Measurements from ENCODE around the gene ANXA4. TPM values are rescaled to one million over a fixed set of nuclear protein-coding genes. Genes with fewer than 3 reads are reported as not detected.
A peak's percentile ranks its signal among the peaks of the same experiment; 100 is the strongest.

Gene ANXA4
- total RNA-seq, 1 experiment from 2014 or later = 183 TPM

GRCh38 chr2:69694894-69695849 is 46.8 kb upstream of the ANXA4 start:
- Histone ChIP-seq H3K9me3 (ENCODE audit: control insufficient read depth, insufficient read depth, low read depth, low read length) (no peaks in the 10 kb centered on the region), H3K36me3 (ENCODE audit: control insufficient read depth, insufficient read depth, low read length) (no peaks in the 10 kb centered on the region), H3K4me1 (ENCODE audit: control insufficient read depth, insufficient read depth, low read length) (peaks cover 36% of the 10 kb centered on the region), H3K27ac (ENCODE audit: low read length) (peak overlapping the region; percentile 77), H3K4me3 (ENCODE audit: low read depth in 2 of 2, low read length in 2 of 2) (peak overlapping the region in 1 of 2 experiments; percentile 10; a peak in 2 of 4 replicates), H3K27me3 (ENCODE audit: control insufficient read depth, insufficient read depth, low read length) (no peaks in the 10 kb centered on the region)
- TF ChIP-seq REST (IDR thresholded peaks at IDR 0.05; ENCODE audit: insufficient read depth in 1 of 2, low read depth in 2 of 2, low read length in 1 of 2) (no peak), TCF7L2 (IDR thresholded peaks at IDR 0.05; ENCODE audit: low read depth, low read length) (no peak), CTCF (IDR thresholded peaks at IDR 0.05) (no peak), SIN3A (IDR thresholded peaks at IDR 0.05; ENCODE audit: borderline replicate concordance, insufficient read depth, low read depth, low read length) (no peak), POLR2AphosphoS5 (IDR thresholded peaks at IDR 0.05; ENCODE audit: low read depth, low read length) (no peak)
- ChIA-PET POLR2A (interaction anchor here (0.5 kb wide), 1 partner anchor 45 kb away, joined by 10 read pairs; no protein-coding TSS in a partner anchor), CTCF (no interaction called here)
- BruUV-seq (replicated peaks) = no TSS peak
- DNase-seq (ENCODE audit: low read depth, low spot score) = peak; percentile 68
- in situ Hi-C loops (cut with HindIII; ENCODE audit: low pct_unique_long_range_greater_than_20kb, low sequenced_read_pairs) = no loop called here
- ATAC-seq = peak; percentile 88
- intact Hi-C loops (cut with micrococcal nuclease; ENCODE audit: unreplicated experiment) = no loop called here

GRCh38 chr2:69695850-69696216 is 46.1 kb upstream of the ANXA4 start:
- no peak for TF ChIP-seq TCF7L2 (IDR thresholded peaks at IDR 0.05; ENCODE audit: low read depth, low read length)
- TF ChIP-seq CTCF (IDR thresholded peaks at IDR 0.05) = no peak
- no peak for TF ChIP-seq SIN3A (IDR thresholded peaks at IDR 0.05; ENCODE audit: borderline replicate concordance, insufficient read depth, low read depth, low read length)
- TF ChIP-seq REST (IDR thresholded peaks at IDR 0.05; ENCODE audit: insufficient read depth in 1 of 2, low read depth in 2 of 2, low read length in 1 of 2) = no peak
- TF ChIP-seq POLR2AphosphoS5 (IDR thresholded peaks at IDR 0.05; ENCODE audit: low read depth, low read length) = no peak
- Histone ChIP-seq H3K36me3 (ENCODE audit: control insufficient read depth, insufficient read depth, low read length) (no peaks in the 10 kb centered on the region), H3K27ac (ENCODE audit: low read length) (peak overlapping the region; percentile 78), H3K9me3 (ENCODE audit: control insufficient read depth, insufficient read depth, low read depth, low read length) (no peaks in the 10 kb centered on the region), H3K27me3 (ENCODE audit: control insufficient read depth, insufficient read depth, low read length) (no peaks in the 10 kb centered on the region), H3K4me1 (ENCODE audit: control insufficient read depth, insufficient read depth, low read length) (peaks cover 36% of the 10 kb centered on the region), H3K4me3 (ENCODE audit: low read depth in 2 of 2, low read length in 2 of 2) (no peak overlapping the region)
- in situ Hi-C loops (cut with HindIII; ENCODE audit: low pct_unique_long_range_greater_than_20kb, low sequenced_read_pairs) = no loop called here
- DNase-seq (ENCODE audit: low read depth, low spot score) = no peak
- POLR2A ChIA-PET = no interaction called here
- BruUV-seq (replicated peaks) = no TSS peak
- ATAC-seq = peak; percentile 55
- intact Hi-C loops (cut with micrococcal nuclease; ENCODE audit: unreplicated experiment) = no loop called here
- CTCF ChIA-PET = no interaction called here

All from Panc1 (cell line).